NCI-H1092 (cell line): ENCODE results near the gene ANO1.
"Not testable (repeated sequence)": the region's sequence is repeated elsewhere in the genome, so short reads cannot be mapped to it uniquely, and the experiment has no call there.

Experiments
- DNase-seq: peaks from one replicate; lab custom pipeline; 2025; lab: John Stamatoyannopoulos, UW

Gene ANO1

DNA sequence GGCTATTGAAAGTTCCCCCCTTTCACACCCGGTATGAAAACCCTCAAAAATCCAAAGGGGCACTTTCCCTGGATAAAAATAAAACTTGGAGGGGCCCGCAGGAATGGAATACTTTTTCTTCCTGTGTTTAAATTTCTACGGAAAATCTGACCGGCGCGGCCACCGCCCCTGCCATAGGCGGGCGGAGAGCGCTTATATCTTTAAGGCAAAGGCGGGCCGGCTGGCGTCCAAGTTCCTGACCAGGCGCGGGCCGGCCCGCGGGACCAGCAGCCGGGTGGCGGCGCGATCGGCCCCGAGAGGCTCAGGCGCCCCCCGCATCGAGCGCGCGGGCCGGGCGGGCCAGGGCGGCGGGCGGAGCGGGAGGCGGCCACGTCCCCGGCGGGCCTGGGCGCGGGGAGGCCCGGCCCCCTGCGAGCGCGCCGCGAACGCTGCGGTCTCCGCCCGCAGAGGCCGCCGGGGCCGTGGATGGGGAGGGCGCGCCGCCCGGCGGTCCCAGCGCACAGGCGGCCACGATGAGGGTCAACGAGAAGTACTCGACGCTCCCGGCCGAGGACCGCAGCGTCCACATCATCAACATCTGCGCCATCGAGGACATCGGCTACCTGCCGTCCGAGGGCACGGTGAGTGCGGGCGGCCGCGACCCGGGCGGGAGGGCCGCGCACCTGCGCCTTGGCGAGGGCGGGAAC lies at the start of gene ANO1:
TSS of gene ANO1 (plus strand) at position 223 of the 686 bp plus-strand sequence. CDS start at position 513, 290 bp downstream.
- DNase-seq: no peak

DNA sequence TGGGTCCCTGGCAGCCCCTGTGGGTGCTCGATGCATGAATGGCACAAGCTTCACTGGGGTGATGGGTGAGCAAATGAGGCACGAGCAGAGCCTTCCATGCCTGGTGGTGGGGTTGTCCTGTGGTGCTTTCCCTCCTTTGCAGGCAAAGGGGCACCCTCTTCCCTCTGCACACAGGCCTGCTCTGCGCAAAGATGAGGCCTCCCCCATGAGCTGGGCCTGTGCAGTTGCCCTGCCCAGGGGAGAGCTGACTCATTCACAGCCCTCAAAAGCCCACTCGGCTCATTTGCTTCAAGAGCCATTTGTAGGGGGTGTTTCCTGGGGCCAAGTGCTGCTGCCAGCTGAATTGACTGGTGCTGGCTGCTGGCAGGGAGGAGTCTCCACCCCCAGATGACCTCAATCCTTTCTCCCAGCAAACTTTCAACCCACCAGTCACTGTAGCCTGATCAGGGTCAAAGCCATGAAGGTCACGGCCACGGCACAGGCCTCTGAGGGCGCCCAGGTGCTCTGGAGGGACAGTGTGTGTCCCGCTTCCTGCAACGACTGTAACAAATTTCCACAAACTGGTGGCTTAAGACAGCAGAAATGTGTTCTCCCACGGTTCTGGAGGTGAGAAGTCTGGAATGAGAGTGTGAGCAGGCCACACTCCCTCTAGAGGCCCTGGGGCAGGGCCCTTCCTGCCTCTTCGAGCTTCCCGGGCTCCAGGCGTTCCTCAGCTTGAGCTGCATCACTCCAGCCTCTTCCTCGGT lies 48.8 kb upstream of the ANO1 start:
- DNase-seq: peak; percentile 39

DNA sequence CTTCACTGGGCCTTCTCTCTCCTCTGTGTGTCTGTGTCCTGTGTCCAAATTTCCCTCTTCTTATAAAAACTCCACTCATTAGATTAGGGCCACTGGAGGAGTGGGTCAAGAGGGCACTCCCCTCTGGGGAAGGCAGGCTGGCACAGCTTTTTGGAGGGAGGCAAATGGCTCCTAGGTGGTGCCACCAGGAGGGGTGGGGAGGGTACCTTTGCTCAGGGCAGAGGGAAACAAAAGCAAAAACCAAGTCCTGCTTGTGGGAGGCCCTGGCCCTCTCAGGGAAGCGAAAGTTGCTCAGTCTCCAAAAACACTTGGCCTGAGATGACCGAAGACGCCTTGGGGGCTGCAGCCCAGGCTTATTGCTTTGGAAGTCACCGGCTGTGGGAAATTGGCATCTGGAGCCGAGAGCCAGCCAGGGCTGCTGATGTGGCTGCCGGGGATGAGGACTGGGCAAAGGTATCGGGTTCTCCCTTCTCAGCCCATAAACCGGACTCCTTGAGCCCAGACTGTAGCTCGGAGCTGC lies 48.2 kb upstream of the ANO1 start:
- no peak for DNase-seq

DNA sequence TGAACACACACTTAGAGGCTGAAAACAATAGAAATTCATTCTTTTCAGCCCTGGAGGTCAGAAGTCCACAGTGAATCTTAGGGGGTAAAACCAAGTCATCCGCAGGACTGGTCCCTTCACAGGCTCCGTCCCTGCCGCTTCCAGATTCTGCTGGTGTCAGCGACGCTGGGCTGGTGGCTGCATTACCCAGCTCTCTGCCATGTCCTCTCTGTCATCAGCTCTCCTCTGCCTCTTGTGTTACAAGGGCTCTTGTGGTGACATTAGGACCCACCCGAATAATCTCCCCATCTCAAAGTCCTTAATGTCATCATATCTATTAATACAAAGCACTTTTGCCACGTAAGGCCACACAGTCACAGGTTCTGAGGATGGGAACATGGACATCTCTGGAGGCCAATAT lies 47.7 kb upstream of the ANO1 start:
- DNase-seq: no peak

DNA sequence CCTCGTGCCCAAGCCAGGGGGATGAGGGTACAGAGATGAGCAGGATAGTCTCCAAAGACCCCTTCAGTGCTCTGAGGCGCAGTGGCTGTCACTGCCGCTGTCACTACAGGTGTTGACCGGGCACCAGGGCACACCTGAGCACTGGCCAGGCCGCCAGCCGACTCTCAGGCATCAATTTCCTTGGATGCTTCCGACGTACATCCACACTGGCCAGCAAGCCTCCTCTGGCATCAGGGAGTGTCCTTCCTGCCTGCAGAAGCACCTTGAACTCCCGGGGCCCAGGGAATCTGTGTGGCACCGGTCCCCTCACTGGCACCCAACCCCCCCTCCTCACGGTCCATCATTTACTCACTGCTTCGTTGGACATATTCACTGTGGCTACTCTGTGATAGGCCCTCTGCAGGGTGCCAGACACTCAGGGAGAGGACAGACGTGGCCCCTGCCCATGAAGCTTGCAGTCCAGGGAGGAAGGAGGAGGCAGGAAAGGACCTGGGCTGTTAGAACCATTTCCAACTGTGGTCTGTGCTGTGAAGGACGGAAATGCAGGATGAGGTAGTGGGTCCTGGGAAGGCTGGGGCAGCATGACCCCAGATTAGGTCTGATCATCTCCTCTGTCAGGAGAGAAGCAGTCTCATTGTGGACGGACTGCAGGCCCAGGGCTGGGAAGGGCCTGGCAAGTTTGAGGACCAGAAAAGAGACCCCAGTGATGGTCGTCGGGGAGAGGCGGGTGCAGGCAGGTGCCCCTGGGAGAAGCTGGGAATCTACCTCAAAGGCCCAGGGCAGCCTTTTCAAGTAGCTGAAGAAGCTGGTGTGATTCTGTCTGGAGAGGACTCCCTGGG lies 46.3 kb upstream of the ANO1 start:
- DNase-seq: no peak

DNA sequence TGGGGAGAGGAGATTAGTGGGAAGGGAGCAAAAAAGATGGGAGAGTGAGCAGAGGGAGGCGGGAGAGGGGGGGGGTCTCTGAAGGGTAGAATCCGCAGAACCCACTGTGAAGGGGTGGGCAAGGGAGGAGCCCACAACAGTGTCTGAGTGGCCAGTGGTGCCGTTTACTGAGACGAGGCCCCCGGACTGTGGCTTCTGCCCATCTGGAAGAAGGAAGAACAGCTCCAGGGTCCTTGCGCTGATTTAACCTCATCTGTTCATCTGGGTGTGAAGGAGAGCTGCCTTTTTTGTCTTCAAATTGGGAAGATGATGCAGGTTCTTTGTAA lies 45.7 kb upstream of the ANO1 start:
- no peak for DNase-seq

DNA sequence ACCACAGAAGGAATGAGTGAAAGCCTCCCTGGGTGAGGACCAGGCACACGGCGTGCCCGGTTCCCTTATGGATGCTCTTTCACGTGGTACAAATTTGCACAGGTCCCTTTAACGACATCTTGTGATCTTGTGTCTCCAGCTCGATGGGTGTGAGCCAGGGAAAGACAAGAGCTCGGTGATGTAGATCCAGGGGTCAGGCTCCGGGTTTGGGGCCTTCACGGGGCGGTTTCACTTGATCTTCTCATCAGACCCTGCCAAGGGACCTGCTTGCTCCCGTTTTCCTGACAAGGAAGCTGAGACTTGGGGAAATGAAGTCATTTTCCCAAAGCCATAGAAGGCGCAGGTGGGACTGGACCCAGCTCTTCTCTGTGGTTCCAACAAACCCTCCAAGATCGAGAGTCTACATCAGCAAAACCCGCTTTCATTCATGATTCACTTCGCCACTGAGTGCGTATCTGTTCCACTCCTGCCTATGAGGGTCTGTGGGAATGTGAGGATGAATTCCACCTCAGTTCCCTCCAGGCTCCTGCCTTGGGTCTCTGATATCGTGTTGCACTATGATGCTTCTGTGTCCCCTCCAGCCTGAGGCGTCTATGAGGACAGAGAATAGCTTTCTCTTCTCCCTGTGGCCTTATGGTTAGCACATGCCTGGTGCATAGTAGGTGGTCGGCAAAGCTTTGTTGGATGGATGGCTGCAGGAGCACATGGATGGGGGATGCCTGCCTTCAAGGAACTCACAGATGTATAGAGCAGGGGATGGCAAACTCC lies 45.0 kb upstream of the ANO1 start:
- no peak for DNase-seq

DNA sequence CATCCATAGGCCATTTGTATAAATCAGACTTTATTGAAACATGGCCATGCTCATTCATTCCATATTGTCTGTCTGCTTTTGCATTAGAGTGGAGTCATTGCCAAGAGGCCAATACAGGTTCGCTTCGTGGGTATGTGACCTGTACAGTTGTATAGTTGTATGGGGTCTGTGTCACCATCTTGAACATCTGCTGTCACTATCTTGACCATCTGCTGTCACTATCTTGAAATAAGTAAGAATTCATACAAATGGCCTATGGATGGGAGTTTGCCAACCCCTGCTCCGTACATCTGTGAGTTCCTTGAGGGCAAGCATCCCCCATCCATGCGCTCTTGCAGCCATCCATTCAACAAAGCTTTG lies 44.4 kb upstream of the ANO1 start:
- DNase-seq: no peak

DNA sequence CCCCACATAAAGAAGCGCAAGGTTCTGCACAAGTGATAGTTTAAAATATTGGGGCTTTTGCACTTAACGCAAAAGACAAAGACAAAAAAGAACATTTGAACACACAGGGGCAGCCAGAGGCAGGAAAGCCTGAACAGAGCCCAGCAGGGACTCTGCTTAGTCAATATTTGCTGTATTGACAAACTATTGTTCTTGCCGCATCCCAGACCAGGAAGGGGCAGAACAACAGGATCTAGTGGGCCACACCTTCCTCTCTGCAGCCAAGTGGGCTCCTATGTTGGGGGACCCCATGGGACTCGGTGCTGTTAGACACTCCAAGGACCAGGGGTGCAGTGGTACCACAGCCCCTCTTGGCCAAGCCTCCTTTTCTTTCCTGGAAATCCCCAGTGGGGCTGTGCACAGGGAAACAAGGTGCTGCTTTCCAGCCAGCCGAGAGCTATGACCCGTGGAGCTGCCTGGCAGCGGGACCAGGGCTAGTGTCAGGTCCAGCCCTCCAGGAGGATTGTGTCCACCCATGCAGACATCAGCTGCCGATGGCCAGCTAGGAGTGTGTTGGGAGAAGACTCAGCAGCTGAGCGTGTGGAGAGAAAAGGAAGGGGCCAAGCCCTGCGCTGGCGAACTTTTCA lies 43.3 kb upstream of the ANO1 start:
- peak; percentile 46 for DNase-seq

DNA sequence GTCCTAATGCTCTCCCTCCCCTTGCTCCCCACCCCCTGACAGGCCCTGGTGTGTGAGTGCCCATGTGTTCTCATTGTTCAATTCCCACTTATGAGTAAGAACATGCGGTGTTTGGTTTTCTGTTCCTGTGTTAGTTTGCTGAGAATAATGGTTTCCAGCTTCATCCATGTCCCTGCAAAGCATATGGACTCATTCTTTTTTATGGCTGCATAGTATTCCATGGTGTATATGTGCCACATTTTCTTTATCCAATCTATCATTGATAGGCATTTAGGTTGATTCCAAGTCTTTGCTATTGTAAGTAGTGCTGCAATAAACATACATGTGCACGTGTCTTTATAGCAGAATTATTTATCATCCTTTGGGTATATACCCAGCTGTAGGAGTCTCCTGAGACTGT lies 42.5 kb upstream of the ANO1 start:
- not testable (repeated sequence) for DNase-seq

DNA sequence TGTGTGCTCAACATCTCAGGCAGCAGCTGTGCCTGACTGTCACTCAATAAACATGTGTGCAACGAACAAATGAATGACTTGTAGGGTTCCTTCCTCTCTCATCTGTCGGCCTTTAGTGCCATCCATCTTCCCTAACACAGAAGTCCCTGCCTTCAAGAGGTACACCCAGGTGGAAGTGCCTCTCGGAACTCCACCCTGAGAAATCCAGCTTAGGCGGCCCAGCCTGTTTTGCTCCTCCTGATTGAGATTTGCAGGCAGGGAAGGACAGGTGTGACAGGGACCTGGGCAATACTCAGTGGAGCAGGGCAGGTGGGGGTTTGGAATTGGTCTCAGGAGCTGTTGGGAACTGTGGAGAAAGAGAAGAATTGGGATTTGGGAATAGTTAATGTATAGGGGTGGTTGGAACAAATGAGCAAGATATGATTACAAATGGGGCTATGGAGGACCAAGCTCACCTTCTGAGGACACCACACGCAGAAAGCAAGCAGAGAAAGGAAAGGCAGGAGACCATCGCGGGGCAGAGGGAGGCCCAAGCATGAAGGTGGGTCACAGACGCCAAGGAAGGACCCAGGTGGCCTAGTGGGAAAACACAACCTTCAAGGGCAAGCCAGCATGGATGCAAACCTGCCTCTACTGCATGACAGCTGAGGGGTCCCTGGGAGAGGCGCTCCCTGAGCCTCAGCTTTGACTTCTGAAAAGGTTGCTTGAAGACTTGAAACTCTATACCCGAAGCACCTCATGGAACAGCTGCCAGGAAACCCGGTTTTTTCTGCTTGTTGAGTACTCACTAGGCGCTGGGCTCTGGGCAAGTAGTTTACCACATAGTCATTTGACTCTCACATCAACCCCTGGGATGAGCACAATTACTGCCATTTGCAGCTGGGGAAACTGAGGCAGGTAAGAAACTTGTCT lies 40.9 kb upstream of the ANO1 start:
- DNase-seq: no peak

DNA sequence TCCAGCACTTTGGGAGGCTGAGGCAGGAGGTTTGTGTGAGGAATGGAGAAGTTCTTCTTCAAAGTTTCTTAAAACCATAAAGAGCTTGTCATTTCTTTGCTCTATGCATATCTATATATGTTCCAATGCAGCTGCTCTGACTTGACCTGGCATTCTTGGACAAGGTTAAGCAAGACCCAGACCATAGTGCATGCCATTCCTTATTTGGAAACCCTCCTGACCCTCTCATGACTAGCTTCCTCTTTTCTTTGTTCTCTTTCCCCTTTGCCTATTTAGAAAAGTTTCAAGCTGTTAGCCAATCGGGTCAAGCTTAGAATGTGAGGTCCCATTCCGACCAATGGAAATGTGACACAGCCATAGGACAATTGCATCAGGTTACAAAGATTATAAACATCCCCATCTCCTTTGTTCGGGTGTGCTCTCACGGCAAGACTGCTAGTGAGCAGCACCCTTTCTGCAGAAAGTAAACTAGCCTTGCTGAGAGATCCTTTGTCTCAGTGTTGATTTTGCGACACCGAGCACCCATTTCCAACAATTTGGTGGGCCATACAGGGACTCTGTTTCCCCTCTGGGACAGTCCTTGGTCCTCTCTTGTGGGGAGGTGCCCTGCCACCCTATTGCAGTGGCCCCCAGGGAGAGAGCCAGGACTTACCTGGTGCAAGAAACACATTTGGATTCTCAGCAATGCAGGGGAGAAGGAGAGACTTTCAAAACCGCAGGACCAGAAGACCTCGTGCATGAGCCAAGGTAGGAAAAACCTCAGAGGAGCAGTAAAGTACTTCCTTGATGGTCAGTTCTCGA lies 39.9 kb upstream of the ANO1 start:
- DNase-seq: no peak

DNA sequence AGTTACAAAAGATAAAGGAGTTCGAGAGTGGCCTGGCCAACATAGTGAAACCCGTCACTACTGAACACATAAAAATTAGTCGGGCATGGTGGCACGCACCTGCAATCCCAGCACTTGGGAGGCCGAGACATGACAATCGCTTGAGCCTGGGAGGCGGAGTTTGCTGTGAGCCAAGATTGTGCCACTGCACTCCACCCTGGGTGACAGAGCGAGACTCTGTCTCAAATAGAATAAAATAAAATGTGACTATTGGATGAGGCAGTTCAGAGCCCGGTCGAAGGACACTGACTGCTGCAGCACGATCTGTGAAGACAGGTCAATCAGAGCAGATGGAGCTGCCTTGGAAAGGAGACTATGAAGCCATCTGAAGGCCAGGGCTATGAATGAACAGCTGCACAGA lies 37.7 kb upstream of the ANO1 start:
- DNase-seq: no peak

DNA sequence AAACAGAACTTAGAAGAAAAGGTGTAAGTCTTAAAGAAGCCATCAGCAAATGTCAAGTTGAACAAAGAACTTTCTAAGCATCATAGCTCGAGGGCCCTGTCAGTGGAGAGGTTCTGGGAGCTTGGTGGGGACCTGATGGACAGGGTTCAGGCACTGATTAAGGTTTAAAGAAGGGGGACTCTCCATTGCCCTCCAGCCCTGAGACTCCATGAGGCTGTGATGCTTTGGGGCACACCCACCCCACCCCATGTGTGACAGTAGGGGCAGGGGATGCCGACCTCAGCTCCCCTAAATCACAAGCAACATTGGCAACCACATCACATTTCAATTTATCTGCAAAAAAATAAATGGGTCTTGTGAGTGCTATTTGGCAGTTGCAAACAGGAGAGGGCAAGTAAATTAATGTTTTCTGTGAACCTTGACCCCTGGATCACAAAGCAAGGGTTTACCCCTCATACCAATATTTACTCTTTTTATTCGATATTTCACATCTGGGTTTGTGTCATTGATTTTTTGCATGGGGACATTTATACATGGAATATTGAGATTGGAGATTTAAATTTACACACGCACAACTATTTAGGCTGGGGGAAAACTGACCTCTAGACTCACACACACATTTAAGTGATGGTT lies 37.1 kb upstream of the ANO1 start:
- DNase-seq: no peak

DNA sequence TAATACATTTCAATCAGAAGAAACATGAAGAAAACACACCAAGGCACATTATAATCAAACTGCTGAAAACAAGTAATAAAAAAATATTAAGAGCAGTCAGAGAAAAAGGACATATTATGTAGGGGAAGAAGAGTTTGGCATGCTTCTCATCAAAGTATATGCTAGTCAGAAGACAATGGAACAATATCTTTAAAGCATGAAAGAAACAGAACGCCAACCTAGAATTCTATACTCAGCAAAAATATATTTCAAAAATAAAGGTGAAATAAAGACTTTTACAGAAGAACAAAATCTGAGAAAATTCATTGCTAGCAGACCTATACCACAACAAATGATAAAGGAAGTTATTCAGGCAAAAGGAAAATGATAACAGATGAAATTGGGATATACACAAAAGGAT lies 34.6 kb upstream of the ANO1 start:
- no peak for DNase-seq

DNA sequence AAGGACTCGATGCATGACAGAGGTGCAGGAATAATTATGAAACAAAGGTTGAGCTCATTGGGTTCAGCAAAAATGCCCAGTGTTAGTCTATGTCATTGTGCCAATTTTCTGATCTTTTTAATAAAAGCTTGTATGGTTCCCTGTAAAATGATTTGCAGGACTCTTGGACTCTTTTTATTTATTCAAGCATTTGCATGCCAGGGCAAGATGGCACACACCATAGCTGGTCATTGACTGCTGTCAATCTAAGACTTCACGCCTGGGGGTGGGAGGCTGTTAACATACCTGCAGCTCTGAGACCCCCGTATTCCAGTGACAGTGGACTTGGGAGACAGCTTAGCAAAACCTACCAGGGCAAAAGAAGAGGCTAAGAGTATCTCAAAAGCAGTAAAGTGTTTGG lies 32.0 kb upstream of the ANO1 start:
- no peak for DNase-seq

DNA sequence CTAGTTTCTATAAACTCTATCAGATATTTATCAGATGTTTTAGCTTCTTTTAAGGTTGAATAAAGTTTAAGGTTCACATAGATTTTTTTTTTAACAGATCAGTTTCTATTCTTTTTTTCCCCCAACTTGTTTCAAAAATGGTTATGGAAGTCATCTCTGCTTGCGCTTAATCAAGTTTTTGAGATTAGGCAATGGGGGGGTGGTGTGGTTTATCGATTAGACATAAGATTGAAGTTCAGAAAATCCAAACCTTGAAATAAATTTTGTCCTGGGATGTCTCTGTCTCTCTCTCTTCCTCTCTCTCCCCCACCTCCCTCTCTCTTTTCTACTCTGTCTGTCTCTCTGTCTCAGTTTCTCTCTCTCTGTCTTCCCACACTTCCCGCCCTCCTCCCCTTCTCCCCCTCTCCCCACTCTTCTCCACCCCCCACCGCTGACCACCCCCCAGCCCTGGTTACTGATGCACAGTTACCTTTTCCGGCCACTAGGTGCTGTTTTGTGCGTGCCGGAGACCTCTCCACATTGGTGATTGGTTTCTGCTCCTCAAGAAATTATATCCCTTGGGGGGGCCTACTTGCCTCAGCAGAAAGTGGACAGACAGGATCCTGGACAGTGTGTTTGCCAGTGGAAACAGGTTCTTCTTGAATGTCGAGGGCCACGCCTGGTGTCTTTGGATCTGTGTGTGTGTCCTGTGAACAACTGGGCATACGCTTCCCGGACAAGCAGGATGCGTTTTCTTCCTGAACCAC lies 29.7 kb upstream of the ANO1 start:
- no peak for DNase-seq

DNA sequence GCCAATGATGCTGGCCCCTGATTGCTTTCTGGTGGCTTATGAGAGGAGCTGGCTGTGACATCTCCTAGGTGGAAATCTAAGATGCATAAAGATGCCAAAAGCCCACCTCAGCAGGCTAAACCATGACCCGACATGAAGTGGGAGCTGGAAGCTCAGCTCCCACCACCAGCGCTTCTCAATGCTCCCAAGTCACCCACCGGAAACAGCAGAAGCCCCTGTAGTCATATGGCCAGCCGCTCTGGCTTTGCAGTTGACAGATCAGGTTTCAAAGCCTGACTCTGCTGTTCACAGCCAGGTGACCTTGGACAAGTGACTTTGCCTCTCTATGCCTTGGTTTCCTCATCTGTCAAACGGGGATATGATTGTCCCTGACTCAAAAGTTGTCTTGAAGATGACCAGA lies 29.1 kb upstream of the ANO1 start:
- no peak for DNase-seq

DNA sequence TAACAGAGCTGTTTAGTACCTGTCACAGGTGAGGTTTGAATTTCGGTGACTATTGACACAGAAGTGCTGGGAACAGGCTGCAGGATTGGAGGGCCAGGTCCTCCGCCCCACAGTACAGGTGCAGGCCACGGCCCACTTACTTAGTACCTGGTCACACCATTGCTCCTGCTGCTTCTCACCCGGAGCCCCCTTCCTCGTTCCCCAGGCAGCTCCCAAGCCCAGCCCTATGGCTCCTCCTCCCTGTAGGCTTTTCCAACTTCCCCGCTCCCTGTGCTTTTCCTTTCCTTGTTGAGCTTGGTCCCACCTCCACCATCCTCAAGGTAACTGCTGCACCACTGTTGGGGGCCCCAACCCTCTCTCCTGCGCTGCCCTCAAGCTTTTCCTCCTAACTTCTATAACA lies 27.9 kb upstream of the ANO1 start:
- DNase-seq: no peak
